HPDE6-E6E7 (cell line): Measurements from ENCODE around the gene FCRLA.
A peak's percentile ranks its signal among the peaks of the same experiment; 100 is the strongest.
"Not testable (repeated sequence)": the region's sequence is repeated elsewhere in the genome, so short reads cannot be mapped to it uniquely, and the experiment has no call there.

Source experiments
- DNase-seq: peaks from one replicate; pipeline ENCODE4 v3.0.0; 2011; ENCODE audit warnings: missing footprints; ENCODE audit errors: extremely low spot score

The FCRLA gene, protein sequence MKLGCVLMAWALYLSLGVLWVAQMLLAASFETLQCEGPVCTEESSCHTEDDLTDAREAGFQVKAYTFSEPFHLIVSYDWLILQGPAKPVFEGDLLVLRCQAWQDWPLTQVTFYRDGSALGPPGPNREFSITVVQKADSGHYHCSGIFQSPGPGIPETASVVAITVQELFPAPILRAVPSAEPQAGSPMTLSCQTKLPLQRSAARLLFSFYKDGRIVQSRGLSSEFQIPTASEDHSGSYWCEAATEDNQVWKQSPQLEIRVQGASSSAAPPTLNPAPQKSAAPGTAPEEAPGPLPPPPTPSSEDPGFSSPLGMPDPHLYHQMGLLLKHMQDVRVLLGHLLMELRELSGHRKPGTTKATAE

DNA sequence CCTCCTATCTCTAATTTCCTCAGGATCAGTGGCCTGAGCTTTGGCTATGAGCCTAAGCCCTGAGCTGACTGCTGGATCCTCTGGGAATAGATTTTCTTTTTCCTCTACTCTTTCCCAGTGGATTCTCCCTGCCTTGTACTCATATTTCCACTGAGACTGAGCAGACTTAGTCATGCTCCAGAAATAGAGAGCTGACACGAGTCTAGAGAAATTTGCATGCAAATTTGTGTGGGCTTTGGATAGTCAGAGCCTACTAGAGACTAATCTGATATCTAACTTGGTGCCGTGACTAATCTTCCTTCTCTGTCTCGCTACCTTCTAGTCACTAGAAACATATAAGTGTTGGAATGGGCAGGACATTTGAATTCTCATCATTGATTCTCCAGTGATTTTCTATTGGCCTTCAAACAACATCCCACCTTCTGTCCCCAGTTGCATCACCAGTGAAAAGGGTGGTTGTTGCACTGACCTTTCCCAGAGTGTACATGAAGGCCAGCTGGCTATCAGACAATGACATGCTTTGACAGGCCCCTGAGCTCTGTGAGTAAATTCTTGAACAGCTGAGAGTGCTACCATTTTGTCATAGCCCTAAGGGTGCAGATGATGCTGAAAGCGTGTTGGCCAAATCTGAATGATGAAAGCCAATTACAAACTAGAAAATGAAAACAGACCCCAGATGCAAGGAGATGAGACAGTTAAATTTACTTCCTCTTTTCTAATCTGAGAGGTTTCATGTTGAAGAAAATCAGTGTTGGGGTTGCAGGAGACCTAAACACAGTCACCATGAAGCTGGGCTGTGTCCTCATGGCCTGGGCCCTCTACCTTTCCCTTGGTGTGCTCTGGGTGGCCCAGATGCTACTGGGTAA lies at the start of gene FCRLA:
FCRLA (plus strand) TSS at position 748 of the 866 bp plus-strand sequence; CDS start at position 784, 36 bp downstream.
- peak; percentile 62 for DNase-seq

DNA sequence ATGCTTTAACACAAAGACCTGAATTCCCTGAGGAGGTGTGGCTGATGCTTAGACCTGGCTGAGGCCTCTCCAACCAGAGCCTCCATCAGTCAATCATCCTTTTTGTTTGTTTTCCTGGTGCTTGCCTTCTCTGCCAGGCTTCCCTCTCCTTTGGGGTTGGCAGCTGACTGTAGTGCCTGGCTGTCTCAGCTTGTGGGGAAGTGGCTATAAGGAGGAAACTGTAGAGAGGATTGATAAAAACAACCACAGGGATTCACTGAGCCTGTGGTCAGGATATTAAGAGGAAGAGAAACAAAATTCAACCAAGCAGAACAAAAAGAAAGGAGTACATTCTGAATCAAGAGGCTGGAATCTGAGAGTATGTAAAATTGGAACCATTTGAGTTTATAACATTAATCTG lies 48.5 kb upstream of the FCRLA start:
- not testable (repeated sequence) for DNase-seq

DNA sequence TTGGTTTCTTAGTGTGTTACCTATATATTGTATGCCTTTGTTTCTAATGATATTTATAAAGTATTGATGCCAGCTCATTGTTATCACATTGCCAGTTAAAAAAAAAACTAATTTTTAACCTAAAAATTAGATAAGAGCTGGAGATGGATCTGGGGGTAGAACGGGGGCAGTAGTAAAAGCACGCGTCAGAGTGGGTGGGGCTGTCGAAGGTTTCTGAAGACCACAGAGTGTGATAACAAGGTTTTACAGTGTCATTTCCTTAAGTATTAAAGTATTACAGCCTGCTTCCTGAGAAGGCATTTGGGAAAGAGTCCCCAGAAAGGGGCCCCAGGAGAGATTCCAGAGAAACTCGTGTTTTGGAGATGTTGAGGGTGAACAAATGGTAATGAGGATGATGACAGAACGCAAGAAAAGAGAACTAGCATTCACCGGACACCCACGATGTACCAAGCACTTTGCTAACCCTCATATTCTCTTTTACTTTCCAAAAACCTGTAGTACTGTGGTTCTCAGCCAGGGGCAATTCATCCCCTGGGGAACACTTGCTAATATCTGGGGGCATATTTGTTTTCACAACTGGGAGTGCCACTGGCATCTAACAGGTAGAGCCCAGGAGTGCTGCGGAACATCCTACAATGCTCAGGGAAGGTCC lies 45.2 kb upstream of the FCRLA start:
- not testable (repeated sequence) for DNase-seq

DNA sequence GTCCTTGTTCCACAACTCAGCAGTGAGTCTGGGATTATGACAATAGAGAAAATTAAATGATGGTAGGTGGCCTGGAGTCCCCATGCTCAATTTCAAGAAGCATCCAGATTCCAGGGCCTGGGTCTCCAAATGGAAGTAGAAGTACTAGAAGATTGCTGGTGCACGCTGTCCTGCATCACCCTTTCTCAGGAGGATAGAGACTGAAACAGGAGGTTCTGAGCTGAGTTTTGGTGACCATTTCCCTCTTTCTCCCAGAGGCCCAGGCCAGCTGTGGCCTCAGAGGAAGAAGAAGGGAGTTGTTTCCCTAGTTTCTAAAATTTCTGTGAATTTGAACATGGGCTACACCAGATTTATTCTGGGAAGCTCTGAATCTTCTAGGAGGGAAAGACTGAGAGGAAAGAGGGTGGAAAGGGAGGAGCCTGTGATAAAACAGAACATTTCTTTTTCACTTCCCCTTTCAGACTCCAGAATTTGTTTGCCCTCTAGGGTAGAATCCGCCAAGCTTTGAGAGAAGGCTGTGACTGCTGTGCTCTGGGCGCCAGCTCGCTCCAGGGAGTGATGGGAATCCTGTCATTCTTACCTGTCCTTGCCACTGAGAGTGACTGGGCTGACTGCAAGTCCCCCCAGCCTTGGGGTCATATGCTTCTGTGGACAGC lies 44.2 kb upstream of the FCRLA start, which contains the start of gene FCGR2B:
FCGR2B (plus strand) TSS at position 460 of the 656 bp plus-strand sequence; CDS start at position 559, 99 bp downstream.
- DNase-seq, result not testable (repeated sequence)

DNA sequence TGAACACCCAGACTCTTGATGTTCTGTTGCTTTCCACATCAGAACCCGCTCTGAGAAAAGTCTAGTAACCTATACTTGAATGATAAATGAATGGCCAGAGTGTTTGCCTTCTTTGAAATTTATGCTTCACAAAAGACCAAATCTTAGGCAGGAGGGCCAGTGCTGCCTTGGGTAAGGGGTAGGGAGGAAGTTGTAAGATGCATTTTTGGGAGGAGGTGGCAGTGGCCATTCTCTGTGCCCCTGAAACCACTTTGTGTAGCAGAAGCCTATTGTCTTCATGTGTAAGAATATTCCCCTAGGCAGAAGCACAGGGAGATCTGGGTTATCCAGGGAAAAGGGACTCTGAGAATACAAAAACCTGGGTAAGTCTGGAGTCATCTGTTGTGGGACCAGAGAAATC lies 43.5 kb upstream of the FCRLA start:
- DNase-seq, result not testable (repeated sequence)

DNA sequence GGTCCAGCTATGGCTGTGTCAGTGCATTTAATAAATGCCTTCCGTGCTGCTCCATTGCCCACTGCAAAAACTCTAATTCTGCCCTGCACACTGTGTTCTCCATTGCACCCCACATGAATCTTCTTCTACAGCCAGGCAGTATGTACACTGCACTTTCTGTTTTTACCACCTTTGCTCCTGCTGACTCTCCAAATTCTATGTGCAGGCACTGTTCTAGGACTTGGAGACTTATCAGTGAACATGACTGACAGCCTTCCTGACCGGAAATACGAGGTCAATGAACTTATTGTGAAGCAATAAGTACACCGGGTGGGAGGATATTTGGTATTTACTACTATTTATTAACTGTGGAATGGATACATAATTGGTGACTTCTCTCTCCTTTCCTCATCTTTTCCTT lies 42.3 kb upstream of the FCRLA start:
- not testable (repeated sequence) for DNase-seq

DNA sequence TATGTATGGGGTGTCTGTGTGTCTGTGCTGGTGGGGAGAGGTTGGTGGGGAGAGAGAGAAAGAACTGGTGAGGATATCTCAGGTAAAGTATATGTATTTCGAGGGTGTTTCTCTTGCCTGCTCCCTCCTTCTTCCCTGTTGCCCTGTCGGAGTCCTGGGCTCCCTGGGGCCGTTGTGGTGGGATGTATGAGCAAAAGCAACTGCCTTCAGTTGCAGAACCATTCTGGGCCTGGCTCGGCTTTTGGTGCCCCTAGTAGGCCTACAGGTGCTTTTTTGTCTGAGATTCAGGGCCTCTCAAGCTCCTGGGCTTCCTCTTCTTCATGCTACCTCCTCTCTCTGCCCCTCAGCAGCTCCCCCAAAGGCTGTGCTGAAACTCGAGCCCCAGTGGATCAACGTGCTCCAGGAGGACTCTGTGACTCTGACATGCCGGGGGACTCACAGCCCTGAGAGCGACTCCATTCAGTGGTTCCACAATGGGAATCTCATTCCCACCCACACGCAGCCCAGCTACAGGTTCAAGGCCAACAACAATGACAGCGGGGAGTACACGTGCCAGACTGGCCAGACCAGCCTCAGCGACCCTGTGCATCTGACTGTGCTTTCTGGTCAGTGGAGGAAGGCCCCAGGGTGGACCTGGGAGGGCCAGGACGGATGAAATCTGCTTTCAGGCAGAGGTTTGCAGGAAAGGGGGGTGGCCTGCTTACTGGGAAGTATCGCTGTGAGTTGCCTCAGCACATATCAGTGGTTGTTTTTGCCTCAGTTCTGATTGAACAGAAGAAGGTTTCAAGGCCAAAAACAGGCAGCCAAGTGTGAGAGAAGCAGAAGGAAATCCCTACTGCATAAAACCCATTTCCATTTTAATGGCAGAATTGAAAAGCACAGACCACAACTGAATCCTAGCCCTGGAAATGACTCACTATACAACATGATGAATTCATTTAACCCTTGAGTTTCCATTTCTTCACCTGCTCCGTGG lies 35.7 kb upstream of the FCRLA start:
- not testable (repeated sequence) for DNase-seq

DNA sequence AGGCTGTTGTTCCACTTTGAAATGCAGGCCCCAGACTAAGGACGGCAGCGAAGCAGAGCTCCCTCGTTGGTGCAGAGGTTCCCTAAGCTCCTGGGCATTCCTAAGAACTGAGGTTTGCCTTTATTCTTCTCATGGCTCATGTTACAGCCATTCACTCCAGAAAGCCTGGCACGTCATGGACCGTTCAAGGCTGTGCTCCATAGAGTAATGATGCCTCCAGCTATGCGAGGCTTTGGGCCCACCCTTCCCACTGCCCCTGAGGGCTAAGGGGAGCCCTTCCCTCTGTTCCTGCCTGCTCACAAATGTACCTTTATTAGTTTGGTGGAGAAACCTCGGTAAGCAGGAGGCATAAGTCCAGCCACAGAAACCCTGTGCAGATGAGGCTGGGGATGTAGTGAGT lies 33.6 kb upstream of the FCRLA start:
- not testable (repeated sequence) for DNase-seq

DNA sequence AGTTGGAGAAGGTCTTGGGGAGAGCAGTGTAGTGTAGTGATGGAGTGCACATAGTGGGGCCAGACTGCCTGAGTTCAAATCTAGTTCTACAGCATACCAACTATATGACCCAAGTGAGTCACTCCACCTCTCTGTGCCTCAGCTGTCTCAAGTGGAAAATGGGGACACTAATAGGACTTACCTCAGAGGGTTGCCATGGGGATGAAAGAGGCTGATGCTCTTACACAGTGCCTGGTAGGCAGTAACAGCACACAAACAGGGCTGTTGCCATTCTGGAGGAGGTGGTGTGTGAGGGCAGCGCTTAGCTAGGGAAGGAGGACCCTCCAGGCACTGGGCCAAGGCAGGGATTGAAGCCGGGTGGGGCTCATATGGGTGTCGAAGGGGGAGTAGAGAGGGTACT lies 32.6 kb upstream of the FCRLA start:
- DNase-seq, result not testable (repeated sequence)

DNA sequence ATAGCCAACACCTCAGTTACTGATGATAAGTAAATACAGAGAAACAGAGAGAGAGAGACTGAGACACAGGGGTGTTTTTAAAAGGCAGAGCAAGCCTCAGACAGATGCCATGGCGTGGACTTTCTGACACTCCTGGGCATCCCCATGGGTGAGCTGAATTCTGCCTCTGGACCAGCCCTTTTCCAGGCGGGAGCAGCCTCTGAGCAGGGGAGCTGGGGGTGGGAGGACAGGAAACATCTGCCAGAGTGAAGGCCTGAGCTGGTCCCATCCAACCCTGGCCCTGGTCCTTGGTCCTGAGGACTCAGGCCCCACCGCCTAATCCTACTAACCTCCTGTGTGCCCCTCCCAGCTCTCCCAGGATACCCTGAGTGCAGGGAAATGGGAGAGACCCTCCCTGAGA lies 32.1 kb upstream of the FCRLA start:
- not testable (repeated sequence) for DNase-seq

DNA sequence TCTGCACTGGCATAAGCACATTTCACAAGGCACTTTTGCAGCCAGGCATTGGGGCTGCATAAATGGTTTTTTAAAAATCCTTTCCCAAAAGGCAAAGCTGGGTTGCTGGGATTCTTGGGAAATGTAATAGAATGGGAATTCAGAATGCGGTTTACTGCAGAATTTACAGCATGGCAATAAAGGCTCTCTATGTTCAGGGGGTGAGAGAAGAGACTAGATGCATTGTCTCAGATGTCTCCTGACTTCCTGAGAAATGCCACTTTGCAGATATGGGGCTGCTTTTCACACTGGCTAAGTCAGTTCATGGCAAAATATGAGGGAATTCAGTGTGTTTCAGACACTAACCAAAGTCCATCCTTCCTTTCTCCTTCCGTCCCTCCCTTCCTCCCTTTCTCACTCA lies 30.6 kb upstream of the FCRLA start:
- DNase-seq, result no peak

DNA sequence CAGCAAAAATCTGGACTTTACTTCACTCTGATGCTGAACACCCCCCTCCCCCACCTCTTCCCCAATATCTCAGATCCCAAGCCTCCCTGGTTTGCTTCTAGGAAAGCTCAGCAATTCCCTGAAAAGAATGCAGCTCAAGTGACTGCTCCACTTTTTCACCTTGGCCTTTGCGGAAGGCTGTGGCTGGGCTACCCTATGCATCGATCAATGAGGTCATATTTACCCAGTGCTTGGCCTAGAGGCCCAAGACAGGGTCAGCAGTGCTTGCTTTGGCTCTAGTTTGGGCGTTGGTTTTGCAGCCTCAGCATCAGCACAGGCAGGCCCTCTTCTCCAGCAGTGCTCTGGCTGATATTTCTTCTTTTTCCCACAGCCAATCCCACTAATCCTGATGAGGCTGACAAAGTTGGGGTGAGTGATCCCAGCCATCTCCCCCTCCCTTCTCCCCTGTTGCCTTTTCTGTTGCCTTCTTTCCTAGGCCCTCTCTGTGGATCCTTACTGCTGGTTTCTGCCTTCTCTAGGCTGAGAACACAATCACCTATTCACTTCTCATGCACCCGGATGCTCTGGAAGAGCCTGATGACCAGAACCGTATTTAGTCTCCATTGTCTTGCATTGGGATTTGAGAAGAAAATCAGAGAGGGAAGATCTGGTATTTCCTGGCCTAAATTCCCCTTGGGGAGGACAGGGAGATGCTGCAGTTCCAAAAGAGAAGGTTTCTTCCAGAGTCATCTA lies 29.9 kb upstream of the FCRLA start:
- DNase-seq, result no peak

DNA sequence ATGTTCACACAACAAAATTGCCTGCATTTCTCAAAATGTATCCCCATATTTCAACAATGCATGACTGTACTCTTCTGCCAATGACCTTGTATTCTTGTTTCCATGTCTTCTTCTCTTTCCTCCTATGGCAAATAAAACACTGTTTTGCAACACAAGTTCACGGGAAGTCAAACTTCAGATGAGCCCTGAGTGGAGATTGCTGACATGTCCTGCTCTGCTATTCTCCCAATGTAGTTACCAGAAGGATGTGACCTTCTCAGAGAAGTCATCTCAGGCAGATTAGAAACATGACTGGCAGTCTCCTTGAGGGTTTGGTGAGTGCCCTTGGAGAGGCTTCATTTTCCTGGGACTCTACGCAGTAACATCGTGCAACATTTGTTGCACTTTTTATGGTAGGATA lies 28.5 kb upstream of the FCRLA start:
- DNase-seq, result no peak

DNA sequence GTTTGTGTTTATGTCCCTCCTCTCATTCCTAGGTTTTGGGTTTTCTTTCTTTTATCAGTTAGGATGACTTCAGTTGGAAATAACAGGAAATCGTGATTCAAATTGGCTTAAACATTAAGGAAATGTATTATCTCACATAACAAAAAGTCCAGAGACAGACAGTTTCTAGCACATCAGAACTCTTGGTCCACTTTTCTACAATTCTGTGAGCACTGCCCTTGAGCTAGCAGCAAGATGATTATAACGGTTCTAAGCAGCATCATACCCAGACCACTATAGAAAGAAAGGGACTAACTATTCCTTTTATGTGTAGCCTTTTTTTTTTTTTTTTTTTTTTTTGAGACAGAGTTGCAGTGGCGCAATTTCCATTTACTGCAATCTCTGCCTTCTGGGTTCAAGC lies 25.1 kb upstream of the FCRLA start:
- no peak for DNase-seq

DNA sequence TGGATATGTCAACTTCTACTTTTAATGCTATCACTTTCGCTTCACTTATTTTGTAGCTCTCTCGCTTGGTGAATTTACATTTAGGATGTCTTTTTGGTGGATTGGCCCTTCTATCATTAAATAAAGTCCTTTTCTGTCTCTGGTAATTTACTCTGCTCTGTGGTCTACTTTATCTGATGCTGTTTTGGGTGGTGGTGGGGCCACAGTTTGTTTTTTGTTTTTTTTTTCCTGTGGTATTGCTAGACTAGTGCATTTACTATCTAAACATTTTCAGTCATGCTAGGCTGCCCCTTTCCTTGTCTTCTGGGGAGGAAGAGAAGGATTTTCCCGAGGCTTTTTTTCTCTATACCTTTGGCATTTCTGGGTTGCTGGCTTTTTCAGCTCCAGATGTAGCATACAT lies 18.1 kb upstream of the FCRLA start:
- no peak for DNase-seq

DNA sequence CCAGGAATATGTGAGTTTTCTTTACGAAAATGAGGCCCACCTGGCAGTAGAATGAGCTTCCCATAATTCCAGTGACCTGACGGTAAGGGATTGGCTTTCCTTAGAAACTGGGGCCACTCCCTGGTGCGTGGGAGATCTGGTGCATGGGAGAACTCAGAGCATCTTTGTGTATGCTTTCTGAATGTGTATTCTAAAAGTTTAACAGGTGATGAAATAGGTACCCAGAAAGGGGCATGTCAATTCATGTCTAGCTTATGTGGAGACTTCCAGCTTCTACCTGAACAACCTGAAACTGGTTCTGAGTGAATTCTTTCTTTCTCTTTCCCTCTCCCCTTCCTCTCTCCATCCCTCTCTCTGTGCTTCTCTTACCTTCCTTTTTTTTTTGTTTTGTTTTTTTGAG lies 15.2 kb upstream of the FCRLA start:
- DNase-seq, result no peak

DNA sequence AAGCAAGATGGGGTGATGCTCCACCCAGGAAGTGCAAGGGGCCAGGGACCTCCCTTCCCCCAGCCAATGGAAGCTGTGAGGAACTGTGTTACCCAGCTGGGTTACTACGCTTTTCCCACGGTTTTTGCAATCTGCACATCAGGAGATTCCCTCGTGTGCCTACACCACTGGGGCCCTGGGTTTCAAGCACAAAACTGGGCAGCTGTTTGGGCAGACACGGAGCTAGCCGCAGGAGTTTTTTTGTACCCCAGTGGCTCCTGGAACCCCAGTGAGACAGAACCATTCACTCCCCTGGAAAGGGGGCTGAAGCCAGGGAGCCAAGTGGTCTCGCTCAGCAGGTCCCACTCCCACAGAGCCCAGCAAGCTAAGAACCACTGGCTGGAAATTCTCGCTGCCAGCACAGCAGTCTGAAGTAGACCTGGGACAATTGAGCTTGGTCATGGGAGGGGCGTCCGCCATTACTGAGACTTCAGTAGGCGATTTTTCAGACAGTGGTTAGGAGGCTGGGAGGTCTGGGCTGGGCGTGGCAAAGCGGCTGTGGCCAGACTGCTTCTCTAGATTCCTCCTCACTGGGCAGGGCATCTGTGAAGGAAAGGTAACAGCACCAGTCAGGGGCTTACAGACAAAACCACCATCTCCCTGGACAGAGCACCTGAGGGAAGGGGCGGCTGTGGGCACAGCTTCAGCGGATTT lies 13.9 kb upstream of the FCRLA start:
- not testable (repeated sequence) for DNase-seq

DNA sequence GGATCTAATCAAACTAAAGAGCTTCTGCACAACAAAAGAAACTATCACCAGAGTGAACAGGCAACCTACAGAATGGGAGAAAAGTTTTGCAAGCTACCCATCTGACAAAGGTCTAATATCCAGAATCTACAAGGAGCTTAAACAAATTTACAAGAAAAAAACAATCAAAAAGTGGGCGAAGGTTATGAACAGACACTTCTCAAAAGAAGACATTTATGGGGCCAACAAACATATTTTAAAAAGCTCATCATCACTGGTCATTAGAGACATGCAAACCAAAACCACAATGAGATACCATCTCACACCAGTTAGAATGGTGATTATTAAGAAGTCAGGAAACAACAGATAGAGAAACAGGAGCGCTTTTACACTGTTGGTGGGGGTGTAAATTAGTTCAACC lies 8.7 kb upstream of the FCRLA start:
- DNase-seq, result not testable (repeated sequence)

DNA sequence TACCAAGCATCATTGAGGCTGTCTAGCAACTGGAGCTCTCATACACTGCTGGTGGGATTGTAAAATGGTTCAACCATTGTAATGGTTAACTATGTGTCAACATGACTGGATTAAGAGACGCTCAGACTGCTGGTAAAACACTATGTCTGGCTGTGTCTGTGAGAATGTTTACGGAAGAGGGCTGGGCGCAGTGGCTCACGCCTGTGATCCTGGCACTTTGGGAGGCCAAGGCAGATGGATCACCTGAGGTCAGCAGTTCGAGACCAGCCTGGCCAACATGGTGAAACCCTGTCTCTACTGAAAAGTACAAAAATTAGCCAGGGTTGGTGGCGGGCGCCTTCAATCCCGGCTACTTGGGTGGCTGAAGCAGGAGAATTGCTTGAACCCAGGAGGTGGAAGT lies 4.8 kb upstream of the FCRLA start:
- DNase-seq, result no peak
